ENCODE data around the gene CD207.

DNA sequence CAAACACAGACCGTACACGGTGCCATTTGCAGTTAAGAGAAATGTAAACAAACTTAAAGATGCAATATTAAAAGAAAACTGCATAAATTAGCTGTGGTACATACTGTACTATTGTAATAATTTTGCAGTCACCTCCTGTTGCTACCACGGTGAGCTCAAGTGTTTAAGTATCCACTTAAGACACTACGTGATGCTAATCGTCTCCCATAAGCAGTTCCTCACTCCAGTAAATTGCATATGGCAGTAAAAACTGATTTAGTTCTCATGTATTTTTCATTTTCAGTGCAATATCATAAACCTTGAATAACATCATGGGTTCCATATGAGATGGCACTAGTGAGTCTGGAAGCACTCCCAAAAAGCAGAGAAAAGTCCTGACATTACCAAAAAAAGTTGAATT lies 29.6 kb downstream of the CD207 start:
- TF ChIP-seq, protein P1, sequence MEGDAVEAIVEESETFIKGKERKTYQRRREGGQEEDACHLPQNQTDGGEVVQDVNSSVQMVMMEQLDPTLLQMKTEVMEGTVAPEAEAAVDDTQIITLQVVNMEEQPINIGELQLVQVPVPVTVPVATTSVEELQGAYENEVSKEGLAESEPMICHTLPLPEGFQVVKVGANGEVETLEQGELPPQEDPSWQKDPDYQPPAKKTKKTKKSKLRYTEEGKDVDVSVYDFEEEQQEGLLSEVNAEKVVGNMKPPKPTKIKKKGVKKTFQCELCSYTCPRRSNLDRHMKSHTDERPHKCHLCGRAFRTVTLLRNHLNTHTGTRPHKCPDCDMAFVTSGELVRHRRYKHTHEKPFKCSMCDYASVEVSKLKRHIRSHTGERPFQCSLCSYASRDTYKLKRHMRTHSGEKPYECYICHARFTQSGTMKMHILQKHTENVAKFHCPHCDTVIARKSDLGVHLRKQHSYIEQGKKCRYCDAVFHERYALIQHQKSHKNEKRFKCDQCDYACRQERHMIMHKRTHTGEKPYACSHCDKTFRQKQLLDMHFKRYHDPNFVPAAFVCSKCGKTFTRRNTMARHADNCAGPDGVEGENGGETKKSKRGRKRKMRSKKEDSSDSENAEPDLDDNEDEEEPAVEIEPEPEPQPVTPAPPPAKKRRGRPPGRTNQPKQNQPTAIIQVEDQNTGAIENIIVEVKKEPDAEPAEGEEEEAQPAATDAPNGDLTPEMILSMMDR (IDR thresholded peaks at IDR 0.05) = no peak
- no peak for TF ChIP-seq POLR2AphosphoS5 (IDR thresholded peaks at IDR 0.05)
- TF ChIP-seq EP300 (IDR thresholded peaks at IDR 0.05) = no peak
- no peak for TF ChIP-seq POLR2A (IDR thresholded peaks at IDR 0.05)

All from sigmoid colon (tissue), 4 donors.